HS-27A (cell line): ENCODE measurements around the gene DMC1.
A peak's percentile ranks its signal among the peaks of the same experiment; 100 is the strongest.
"Not testable (repeated sequence)": the region's sequence is repeated elsewhere in the genome, so short reads cannot be mapped to it uniquely, and the experiment has no call there.

Experiments
- DNase-seq: peaks from one replicate; pipeline ENCODE4 v3.0.0-alpha.2; 2012; ENCODE audit warnings: low read depth, missing footprints

The DMC1 gene

GRCh38 chr22:38569972-38570778, at the start of gene DMC1:
Gene DMC1 (minus strand): TSS chr22:38570183. CDS start chr22:38568256, 1,927 bp downstream.
- peak; percentile 52 for DNase-seq

GRCh38 chr22:38618682-38619081, 48.7 kb upstream of the DMC1 start:
- DNase-seq: no peak

- DNase-seq: no peak
These were observed 48.3 kb upstream of the DMC1 start for GRCh38 chr22:38618258-38618657.

- not testable (repeated sequence) for DNase-seq
These were observed 45.1 kb upstream of the DMC1 start for GRCh38 chr22:38615064-38615405.

- DNase-seq: no peak
These were observed 44.5 kb upstream of the DMC1 start for GRCh38 chr22:38614332-38615063.

- no peak for DNase-seq
These were observed 43.6 kb upstream of the DMC1 start for GRCh38 chr22:38613588-38613987.

GRCh38 chr22:38612217-38613006, 42.4 kb upstream of the DMC1 start:
- no peak for DNase-seq

GRCh38 chr22:38611559-38611958, 41.6 kb upstream of the DMC1 start:
- DNase-seq: no peak

- DNase-seq: no peak
These were observed 40.3 kb upstream of the DMC1 start for GRCh38 chr22:38610234-38610633.

GRCh38 chr22:38608992-38609750, 39.2 kb upstream of the DMC1 start:
- DNase-seq: no peak

GRCh38 chr22:38607680-38608079, 37.7 kb upstream of the DMC1 start:
- no peak for DNase-seq

- no peak for DNase-seq
These were observed 32.2 kb upstream of the DMC1 start for GRCh38 chr22:38602166-38602565.

- no peak for DNase-seq
These were observed 31.3 kb upstream of the DMC1 start for GRCh38 chr22:38601221-38601764.

- no peak for DNase-seq
These were observed 29.5 kb upstream of the DMC1 start for GRCh38 chr22:38599466-38599865.

- not testable (repeated sequence) for DNase-seq
These were observed 12.9 kb upstream of the DMC1 start for GRCh38 chr22:38582923-38583322.

- DNase-seq: no peak
These were observed 8.5 kb upstream of the DMC1 start for GRCh38 chr22:38578505-38578904.

- DNase-seq: no peak
These were observed 2.1 kb upstream of the DMC1 start for GRCh38 chr22:38572065-38572464.

- peak; percentile 11 for DNase-seq
These were observed 889 bp upstream of the DMC1 start for GRCh38 chr22:38570779-38571364.

- no peak for DNase-seq
These were observed 607 bp downstream of the DMC1 start for GRCh38 chr22:38569181-38569971.

- no peak for DNase-seq
These were observed 2.3 kb downstream of the DMC1 start for GRCh38 chr22:38567531-38568285.
